GM12878 (cell line): ENCODE measurements around the gene PYGB. TPM values are rescaled to one million over a fixed set of nuclear protein-coding genes. Genes with fewer than 3 reads are reported as not detected.

Source experiments
- ATF7 ChIP-seq: fragments of 450-650 bp; IDR thresholded peaks from 2 replicates; pipeline ENCODE4 v1.6.1; 2016; ENCODE audit warnings: low read depth, mild to moderate bottlenecking
- BCL11A ChIP-seq: IDR thresholded peaks from 2 replicates; pipeline ENCODE4 v1.6.1; 2011; ENCODE audit warnings: low read depth, low read length
- CHD1 ChIP-seq: IDR thresholded peaks from 2 replicates; pipeline ENCODE4 v1.6.1; 2012; ENCODE audit warnings: low read depth, low read length, improper control_type of control experiment
- FOXK2 ChIP-seq: fragments of 450-650 bp; IDR thresholded peaks from 2 replicates; pipeline ENCODE4 v1.6.1; 2017; ENCODE audit warnings: mild to moderate bottlenecking, moderate library complexity
- IKZF1 ChIP-seq: fragments of 450-650 bp; conservative IDR thresholded peaks from 2 replicates; pipeline ENCODE4 v1.6.1; 2017; ENCODE audit warnings: antibody characterized with exemption, mild to moderate bottlenecking
- IRF5 ChIP-seq: fragments of 450-650 bp; IDR thresholded peaks from 2 replicates; pipeline ENCODE4 v1.6.1; 2017; ENCODE audit warnings: borderline replicate concordance
- KAT2A ChIP-seq: conservative IDR thresholded peaks from 2 replicates; pipeline ENCODE4 v1.6.1; 2011; ENCODE audit warnings: low read depth, low read length; ENCODE audit not compliant: control insufficient read depth
- MXI1 ChIP-seq: fragments of 150-350 bp; IDR thresholded peaks from 2 replicates; pipeline ENCODE4 v1.6.1; 2011; ENCODE audit warnings: low read depth, mild to moderate bottlenecking, inconsistent platforms, low read length, improper control_type of control experiment
- NR2C1 ChIP-seq: fragments of 450-650 bp; IDR thresholded peaks from 2 replicates; pipeline ENCODE4 v1.6.1; 2017; ENCODE audit warnings: antibody characterized with exemption, mild to moderate bottlenecking, moderate library complexity
- PAX8 ChIP-seq: fragments of 450-650 bp; IDR thresholded peaks from 2 replicates; pipeline ENCODE4 v1.6.1; 2017; ENCODE audit warnings: mild to moderate bottlenecking, moderate library complexity
- RELA ChIP-seq: fragments of 450-650 bp; IDR thresholded peaks from 2 replicates; pipeline ENCODE4 v1.8.0; 2014; ENCODE audit warnings: borderline replicate concordance; ENCODE audit not compliant: partially characterized antibody
- SKIL ChIP-seq: fragments of 450-650 bp; IDR thresholded peaks from 2 replicates; pipeline ENCODE4 v1.6.1; 2017; ENCODE audit warnings: mild to moderate bottlenecking, low read depth, inconsistent platforms; ENCODE audit not compliant: poor library complexity, severe bottlenecking
- SMAD5 ChIP-seq: IDR thresholded peaks from 2 replicates; pipeline ENCODE4 v1.6.1; 2016; ENCODE audit warnings: antibody characterized with exemption, low read depth
- TAF1 ChIP-seq: IDR thresholded peaks from 2 replicates; pipeline ENCODE4 v1.6.1; 2011; ENCODE audit warnings: mild to moderate bottlenecking, low read depth, low read length, borderline replicate concordance
- WRNIP1 ChIP-seq: IDR thresholded peaks from 2 replicates; pipeline ENCODE4 v1.6.1; 2011; ENCODE audit warnings: low read depth, low read length, improper control_type of control experiment, borderline replicate concordance
- ZBTB33 ChIP-seq: fragments of 450-650 bp; IDR thresholded peaks from 2 replicates; pipeline ENCODE4 v1.6.1; 2017; ENCODE audit warnings: mild to moderate bottlenecking
- ZBTB4 ChIP-seq: fragments of 450-650 bp; formaldehyde crosslinking; IDR thresholded peaks from 2 replicates; pipeline ENCODE4 v1.4.0; 2022; ENCODE audit warnings: mild to moderate bottlenecking, moderate library complexity
- ZNF207 ChIP-seq: fragments of 450-650 bp; IDR thresholded peaks from 2 replicates; pipeline ENCODE4 v1.6.1; 2014; ENCODE audit warnings: antibody characterized with exemption, mild to moderate bottlenecking, borderline replicate concordance
- polyA plus RNA-seq, 11 experiments: library from polyadenylated mRNA; depleted of rRNA in 4 of 11; unstranded in 6 of 11; stranded (reverse) in 5 of 11; fragments of >200 nt; fragmentation: Nextera tagmentation in 4 of 11; fragmentation: Illumina TruSeq in 1 of 11; extraction: Ambion mirVana in 4 of 11; extraction: Trizol in 1 of 11; gene quantifications; 1 replicate in 1 of 11; 2 replicates in 10 of 11; pipeline versions ENCODE4 v1.2.1 to v1.2.3, GENCODE V29; 2011 to 2016; ENCODE audit warnings: inconsistent platforms in 2 of 11, missing spikeins in 2 of 11, low read depth in 1 of 11
- total RNA-seq, 4 experiments: library from RNA; depleted of rRNA in 3 of 4; stranded (reverse); fragments of >200 nt in 3 of 4; fragmentation: Illumina TruSeq in 1 of 4; extraction: Trizol in 1 of 4; gene quantifications; 2 replicates each; pipeline versions ENCODE4 v1.2.1 to v1.2.3, GENCODE V29; 2013 to 2021

The PYGB gene
- total and polyA plus RNA-seq, 10 of the 15 experiments (the other 5 are each of a cell fraction or from before 2014, with no cell fraction given) = 0.34 to 33.5 (median 21.8) TPM

GRCh38 chr20:25288291-25289181, 40.7 kb downstream of the PYGB start (continued):
- no peak for TF ChIP-seq ZBTB4 (CRISPR knock-in tag)
- TF ChIP-seq SMAD5 = no peak
- no peak for TF ChIP-seq MXI1
- TF ChIP-seq CHD1 = no peak
- TF ChIP-seq PAX8 = no peak
- TF ChIP-seq KAT2A = no peak
- no peak for TF ChIP-seq IRF5
- no peak for TF ChIP-seq RELA
- peak; percentile 48; the same call in 1 of the 2 replicates for TF ChIP-seq IKZF1
- no peak for TF ChIP-seq FOXK2
- peak; percentile 90 for TF ChIP-seq ATF7
- TF ChIP-seq BCL11A = peak; percentile 76
- no peak for TF ChIP-seq ZBTB33
- TF ChIP-seq ZNF207 = no peak
- no peak for TF ChIP-seq TAF1
- no peak for TF ChIP-seq WRNIP1
- TF ChIP-seq SKIL = no peak
- no peak for TF ChIP-seq NR2C1
